OCI-LY7 (cell line): Measurements from ENCODE around the gene TRIM38. TPM values are rescaled to one million over a fixed set of nuclear protein-coding genes. Genes with fewer than 3 reads are reported as not detected.

Experiments
- BruUV-seq: library from RNA; stranded (reverse); fragments of 400-500 nt; replicated peaks from 2 replicates; lab custom pipeline; 2021; lab: Mats Ljungman, UMichigan
- CTCF ChIA-PET: fragments of 300-600 bp; sonication (Branson Sonifier 250); formaldehyde crosslinking; loops from one replicate; lab custom pipeline; 2022; ENCODE audit warnings: antibody characterized with exemption; ENCODE audit not compliant: unreplicated experiment; lab: Charles Lee
- POLR2A ChIA-PET: fragments of 300-600 bp; sonication (Branson Sonifier 250); formaldehyde crosslinking; loops from one replicate; lab custom pipeline; 2022; ENCODE audit warnings: antibody characterized with exemption; lab: Charles Lee
- DNase-seq: peaks from one replicate; pipeline ENCODE4 v3.0.0-alpha.2; 2015; ENCODE audit warnings: low spot score
- H2AFZ ChIP-seq: fragments of 200-600 bp; sonication (generic), shearing (Covaris generic); 2 replicates; pipeline ENCODE4 v1.6.1; 2014; ENCODE audit warnings: mild to moderate bottlenecking, antibody characterized with exemption, low read length, moderate library complexity
- H3K27ac ChIP-seq: fragments of 200-600 bp; sonication (generic); 2 replicates; pipeline ENCODE4 v1.5.1; 2014; ENCODE audit warnings: mixed run types, low read depth, mild to moderate bottlenecking, moderate library complexity, low read length, inconsistent platforms; ENCODE audit not compliant: poor library complexity, severe bottlenecking
- H3K36me3 ChIP-seq: fragments of 200-600 bp; sonication (generic); 2 replicates; pipeline ENCODE4 v1.6.1; 2014; ENCODE audit warnings: mild to moderate bottlenecking, antibody characterized with exemption, low read length, moderate library complexity, mixed read lengths; ENCODE audit not compliant: insufficient read depth
- H3K4me1 ChIP-seq: fragments of 200-600 bp; sonication (generic); 2 replicates; pipeline ENCODE4 v1.5.1; 2014; ENCODE audit warnings: mild to moderate bottlenecking, low read length; ENCODE audit not compliant: insufficient read depth, poor library complexity, severe bottlenecking
- H3K4me2 ChIP-seq: fragments of 200-600 bp; sonication (generic); 2 replicates; pipeline ENCODE4 v1.6.1; 2014; ENCODE audit warnings: mild to moderate bottlenecking, low read length
- H3K4me3 ChIP-seq: fragments of 200-600 bp; sonication (generic); 2 replicates; pipeline ENCODE4 v1.5.1; 2014; ENCODE audit warnings: mild to moderate bottlenecking, low read depth, low read length; ENCODE audit not compliant: poor library complexity, severe bottlenecking
- H3K79me2 ChIP-seq: fragments of 200-600 bp; sonication (generic); 2 replicates; pipeline ENCODE4 v1.6.1; 2016; ENCODE audit warnings: low read depth, mild to moderate bottlenecking, low read length, moderate library complexity, mixed read lengths; ENCODE audit not compliant: insufficient read depth
- H3K9me2 ChIP-seq: fragments of 200-600 bp; sonication (generic); 2 replicates; pipeline ENCODE4 v1.6.1; 2016; ENCODE audit warnings: mild to moderate bottlenecking, low read length, mixed read lengths; ENCODE audit not compliant: insufficient read depth
- H3K9me3 ChIP-seq: fragments of 200-600 bp; sonication (generic); 2 replicates; pipeline ENCODE4 v1.6.1; 2014; ENCODE audit warnings: mild to moderate bottlenecking, mixed run types, low read length, mixed read lengths
- H4K20me1 ChIP-seq: fragments of 200-600 bp; sonication (generic); 2 replicates; pipeline ENCODE4 v1.6.1; 2014; ENCODE audit warnings: mild to moderate bottlenecking, antibody characterized with exemption, low read length, moderate library complexity, mixed read lengths; ENCODE audit not compliant: insufficient read depth
- EZH2phosphoT487 ChIP-seq: fragments of 200-600 bp; sonication (generic); IDR thresholded peaks from 2 replicates; pipeline ENCODE4 v1.6.1; 2018; ENCODE audit warnings: low read depth, borderline replicate concordance, mild to moderate bottlenecking, mixed run types, antibody characterized with exemption, low read length, moderate library complexity, mixed read lengths
- intact Hi-C: fragments of 100-400 bp; cut with micrococcal nuclease; formaldehyde crosslinking; loops from one replicate; pipeline ENCODE4 v1.10.0; 2022; ENCODE audit not compliant: unreplicated experiment
- total RNA-seq, 2 experiments: library from RNA; depleted of rRNA in 1 of 2; stranded (reverse); fragments of >200 nt in 1 of 2; shearing (Covaris generic) in 1 of 2; gene quantifications; 2 replicates each; pipeline ENCODE4 v1.2.3, GENCODE V29; 2014 to 2022
- TF ChIP-seq, protein P1 (sequence below): fragments of 200-600 bp; sonication (generic); conservative IDR thresholded peaks from 2 replicates; pipeline ENCODE4 v1.5.1; 2014; ENCODE audit warnings: mild to moderate bottlenecking, antibody characterized with exemption, low read length, moderate library complexity, mixed read lengths

Gene TRIM38
- total RNA-seq, 2 experiments from 2014 or later: 12.8 to 14.8 TPM

DNA sequence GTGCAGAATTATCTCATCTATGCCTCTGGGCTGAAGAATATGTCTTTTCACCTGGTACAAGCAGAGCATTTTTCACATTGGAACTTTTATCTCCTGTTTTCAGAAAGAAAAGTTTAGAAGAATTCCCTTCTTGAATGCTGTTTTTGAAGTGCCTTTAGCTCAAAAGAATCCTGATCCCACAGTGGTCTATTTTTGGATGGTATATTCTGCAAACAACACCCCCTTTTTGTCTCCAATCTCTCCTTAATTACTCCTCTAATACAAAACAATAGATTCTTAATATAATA, 66.9 kb downstream of the TRIM38 start:
- peak overlapping the region; percentile 78 for H3K4me3 ChIP-seq
- H3K4me1 ChIP-seq: peaks cover 68% of the 10 kb centered on the region
- H3K79me2 ChIP-seq: no peaks in the 10 kb centered on the region
- H3K9me2 ChIP-seq: no peaks in the 10 kb centered on the region
- H3K4me2 ChIP-seq: peak overlapping the region; percentile 96
- no peaks in the 10 kb centered on the region for H3K9me3 ChIP-seq
- ChIA-PET CTCF (no interaction called here), POLR2A (interaction anchor here (0.5 to 17.2 kb wide), 24 partner anchors 8 to 1865 kb away, joined by 3 to 793 read pairs (median 24); a partner anchor contains a TSS)
- TF ChIP-seq, protein P1, sequence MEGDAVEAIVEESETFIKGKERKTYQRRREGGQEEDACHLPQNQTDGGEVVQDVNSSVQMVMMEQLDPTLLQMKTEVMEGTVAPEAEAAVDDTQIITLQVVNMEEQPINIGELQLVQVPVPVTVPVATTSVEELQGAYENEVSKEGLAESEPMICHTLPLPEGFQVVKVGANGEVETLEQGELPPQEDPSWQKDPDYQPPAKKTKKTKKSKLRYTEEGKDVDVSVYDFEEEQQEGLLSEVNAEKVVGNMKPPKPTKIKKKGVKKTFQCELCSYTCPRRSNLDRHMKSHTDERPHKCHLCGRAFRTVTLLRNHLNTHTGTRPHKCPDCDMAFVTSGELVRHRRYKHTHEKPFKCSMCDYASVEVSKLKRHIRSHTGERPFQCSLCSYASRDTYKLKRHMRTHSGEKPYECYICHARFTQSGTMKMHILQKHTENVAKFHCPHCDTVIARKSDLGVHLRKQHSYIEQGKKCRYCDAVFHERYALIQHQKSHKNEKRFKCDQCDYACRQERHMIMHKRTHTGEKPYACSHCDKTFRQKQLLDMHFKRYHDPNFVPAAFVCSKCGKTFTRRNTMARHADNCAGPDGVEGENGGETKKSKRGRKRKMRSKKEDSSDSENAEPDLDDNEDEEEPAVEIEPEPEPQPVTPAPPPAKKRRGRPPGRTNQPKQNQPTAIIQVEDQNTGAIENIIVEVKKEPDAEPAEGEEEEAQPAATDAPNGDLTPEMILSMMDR: no peak
- no peak for TF ChIP-seq EZH2phosphoT487
- peak; percentile 39 for DNase-seq
- H2AFZ ChIP-seq: no peak overlapping the region; the same call in 1 of the 2 replicates
- H4K20me1 ChIP-seq: no peaks in the 10 kb centered on the region
- peak overlapping the region; percentile 99 for H3K27ac ChIP-seq
- intact Hi-C loops: loop anchor here (1.0 to 10.0 kb wide), 3 partner anchors 128 to 1515 kb away; a partner anchor contains a TSS
- BruUV-seq: no TSS peak
- peaks cover 3% of the 10 kb centered on the region; the same call in 1 of the 2 replicates for H3K36me3 ChIP-seq

DNA sequence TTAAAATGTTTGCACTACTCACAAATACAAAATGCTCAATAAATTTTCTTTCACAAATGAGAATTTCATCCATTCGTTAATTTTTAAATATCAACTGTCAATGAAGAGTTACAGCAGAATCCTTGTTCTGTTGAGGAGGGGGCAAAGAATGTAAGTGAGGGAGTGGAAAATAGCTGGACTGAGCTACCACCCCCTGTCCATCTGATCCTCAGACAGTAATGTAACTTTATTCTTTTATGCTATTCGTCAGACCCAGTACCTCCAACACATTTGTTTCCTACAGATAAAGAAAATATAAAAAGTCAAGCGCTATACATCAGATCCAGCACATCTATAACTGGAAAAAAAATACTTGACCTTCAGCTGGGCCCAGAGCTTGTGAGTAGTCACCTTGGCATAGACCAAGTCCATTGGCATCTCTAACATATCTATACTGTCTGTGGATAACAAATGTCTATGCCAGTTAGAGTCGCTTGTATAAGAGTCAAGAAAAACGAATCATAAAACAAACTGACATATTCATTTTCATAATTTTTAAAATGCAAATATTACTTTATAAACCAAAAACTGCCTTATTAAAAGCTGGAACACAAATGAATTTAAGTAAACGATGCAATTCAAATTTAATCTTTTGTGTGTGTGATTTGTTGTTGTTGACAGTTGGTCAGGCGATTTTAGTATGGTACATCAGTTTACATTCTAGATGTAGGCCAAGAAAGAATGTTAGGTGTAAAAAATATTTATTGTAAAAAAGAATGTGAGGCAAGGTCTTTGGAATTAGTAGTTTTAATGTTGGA, 67.5 kb downstream of the TRIM38 start:
- no peaks in the 10 kb centered on the region for H4K20me1 ChIP-seq
- H3K4me2 ChIP-seq: peak overlapping the region; percentile 96
- intact Hi-C loops: loop anchor here (1.0 to 10.0 kb wide), 5 partner anchors 127 to 1862 kb away; a partner anchor contains a TSS
- no peak overlapping the region for H2AFZ ChIP-seq
- ChIA-PET CTCF (interaction anchor here (0.5 kb wide), 1 partner anchor 1110 kb away, joined by 3 read pairs; no protein-coding TSS in a partner anchor), POLR2A (interaction anchor here (0.5 to 17.2 kb wide), 36 partner anchors 9 to 1864 kb away, joined by 3 to 793 read pairs (median 10); a partner anchor contains a TSS)
- peak; percentile 78 for DNase-seq
- H3K36me3 ChIP-seq: peaks cover 3% of the 10 kb centered on the region; the same call in 1 of the 2 replicates
- no peaks in the 10 kb centered on the region for H3K9me2 ChIP-seq
- no peaks in the 10 kb centered on the region for H3K79me2 ChIP-seq
- H3K4me3 ChIP-seq: peak overlapping the region; percentile 78
- H3K4me1 ChIP-seq: peaks cover 68% of the 10 kb centered on the region
- peak overlapping the region; percentile 99 for H3K27ac ChIP-seq
- no peaks in the 10 kb centered on the region for H3K9me3 ChIP-seq
- TF ChIP-seq, protein P1: no peak
- no peak for TF ChIP-seq EZH2phosphoT487
- no TSS peak for BruUV-seq
